ENCODE results near the gene RBM26.

RBM26 gene

DNA sequence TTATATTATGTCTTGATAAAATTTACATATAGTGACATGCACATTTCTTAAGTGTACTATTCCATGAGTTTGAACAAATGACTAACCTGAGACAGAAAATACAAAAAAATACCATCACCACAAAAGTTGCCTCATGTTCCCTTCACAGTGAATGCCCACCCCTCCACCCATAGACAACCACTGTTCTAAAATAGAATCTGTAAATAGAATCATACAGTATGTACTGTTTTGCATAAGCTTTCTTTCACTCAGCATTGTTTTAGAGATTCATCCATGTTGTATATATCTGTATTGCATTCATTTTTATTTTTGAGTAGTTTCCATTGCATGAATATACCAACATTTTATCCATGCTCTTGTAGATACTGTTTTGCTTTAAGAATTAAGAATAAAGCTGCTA is 23.3 kb upstream of the RBM26 start (continued):
- TF ChIP-seq RARB (CRISPR knock-in tag; IDR thresholded peaks at IDR 0.05), result no peak
- no peak for TF ChIP-seq PPARA (CRISPR knock-in tag; IDR thresholded peaks at IDR 0.05; ENCODE audit: borderline replicate concordance)
- TF ChIP-seq ZFP3 (CRISPR knock-in tag; IDR thresholded peaks at IDR 0.05), result no peak
- TF ChIP-seq, protein P1, sequence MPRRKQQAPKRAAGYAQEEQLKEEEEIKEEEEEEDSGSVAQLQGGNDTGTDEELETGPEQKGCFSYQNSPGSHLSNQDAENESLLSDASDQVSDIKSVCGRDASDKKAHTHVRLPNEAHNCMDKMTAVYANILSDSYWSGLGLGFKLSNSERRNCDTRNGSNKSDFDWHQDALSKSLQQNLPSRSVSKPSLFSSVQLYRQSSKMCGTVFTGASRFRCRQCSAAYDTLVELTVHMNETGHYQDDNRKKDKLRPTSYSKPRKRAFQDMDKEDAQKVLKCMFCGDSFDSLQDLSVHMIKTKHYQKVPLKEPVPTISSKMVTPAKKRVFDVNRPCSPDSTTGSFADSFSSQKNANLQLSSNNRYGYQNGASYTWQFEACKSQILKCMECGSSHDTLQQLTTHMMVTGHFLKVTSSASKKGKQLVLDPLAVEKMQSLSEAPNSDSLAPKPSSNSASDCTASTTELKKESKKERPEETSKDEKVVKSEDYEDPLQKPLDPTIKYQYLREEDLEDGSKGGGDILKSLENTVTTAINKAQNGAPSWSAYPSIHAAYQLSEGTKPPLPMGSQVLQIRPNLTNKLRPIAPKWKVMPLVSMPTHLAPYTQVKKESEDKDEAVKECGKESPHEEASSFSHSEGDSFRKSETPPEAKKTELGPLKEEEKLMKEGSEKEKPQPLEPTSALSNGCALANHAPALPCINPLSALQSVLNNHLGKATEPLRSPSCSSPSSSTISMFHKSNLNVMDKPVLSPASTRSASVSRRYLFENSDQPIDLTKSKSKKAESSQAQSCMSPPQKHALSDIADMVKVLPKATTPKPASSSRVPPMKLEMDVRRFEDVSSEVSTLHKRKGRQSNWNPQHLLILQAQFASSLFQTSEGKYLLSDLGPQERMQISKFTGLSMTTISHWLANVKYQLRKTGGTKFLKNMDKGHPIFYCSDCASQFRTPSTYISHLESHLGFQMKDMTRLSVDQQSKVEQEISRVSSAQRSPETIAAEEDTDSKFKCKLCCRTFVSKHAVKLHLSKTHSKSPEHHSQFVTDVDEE (CRISPR knock-in tag; IDR thresholded peaks at IDR 0.05), result no peak

DNA sequence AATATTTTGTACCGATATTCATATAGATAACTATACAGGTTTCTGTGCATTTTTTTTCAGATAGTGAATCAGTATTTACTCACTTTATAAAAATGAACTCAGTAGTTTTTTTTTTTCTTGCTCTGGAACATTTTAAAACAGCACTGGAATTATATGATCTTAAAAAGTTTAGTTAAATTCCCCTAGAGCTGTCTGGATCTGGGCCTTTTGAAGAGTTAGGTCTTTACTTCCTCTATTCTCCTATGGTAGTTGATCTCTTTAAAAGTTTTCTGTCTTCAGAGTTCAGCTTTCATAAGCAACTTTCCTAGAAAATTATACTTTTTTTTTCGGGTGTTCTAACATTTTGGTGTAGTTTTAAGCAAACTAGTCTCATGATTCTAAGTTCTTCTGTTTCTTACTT is 21.8 kb upstream of the RBM26 start:
- no peak for ATAC-seq
- TF ChIP-seq ZNF565 (CRISPR knock-in tag; conservative IDR thresholded peaks at IDR 0.05; ENCODE audit: low read depth), result no peak
- no peak for TF ChIP-seq TCF4 (CRISPR knock-in tag; IDR thresholded peaks at IDR 0.05; ENCODE audit: borderline replicate concordance)

DNA sequence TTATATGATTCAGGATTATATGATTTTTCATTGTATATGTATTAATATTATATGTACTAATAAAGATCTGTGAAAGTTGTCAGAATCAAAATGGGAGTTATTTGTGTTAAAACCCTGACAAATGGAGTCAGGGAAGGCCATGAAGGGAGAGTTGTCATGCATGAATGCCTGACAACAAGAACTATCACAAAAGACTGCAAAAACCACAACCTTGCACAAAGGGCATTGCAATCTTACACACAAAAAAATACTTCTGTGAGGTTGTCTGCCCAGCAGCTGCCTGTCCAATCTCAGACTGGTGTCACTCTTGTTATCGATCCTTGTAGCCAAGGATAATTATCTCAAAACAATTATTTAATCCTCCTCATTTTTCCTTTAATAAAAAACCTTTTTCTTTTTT is 21.2 kb upstream of the RBM26 start:
- ATAC-seq, result no peak
- no peak for TF ChIP-seq ZC3H10 (CRISPR knock-in tag; IDR thresholded peaks at IDR 0.05)
- TF ChIP-seq CSDC2 (CRISPR knock-in tag; IDR thresholded peaks at IDR 0.05), result no peak
- TF ChIP-seq TCF4 (CRISPR knock-in tag; IDR thresholded peaks at IDR 0.05; ENCODE audit: borderline replicate concordance), result no peak
- no peak for TF ChIP-seq ZNF70 (CRISPR knock-in tag; IDR thresholded peaks at IDR 0.05)
- TF ChIP-seq, protein P2, sequence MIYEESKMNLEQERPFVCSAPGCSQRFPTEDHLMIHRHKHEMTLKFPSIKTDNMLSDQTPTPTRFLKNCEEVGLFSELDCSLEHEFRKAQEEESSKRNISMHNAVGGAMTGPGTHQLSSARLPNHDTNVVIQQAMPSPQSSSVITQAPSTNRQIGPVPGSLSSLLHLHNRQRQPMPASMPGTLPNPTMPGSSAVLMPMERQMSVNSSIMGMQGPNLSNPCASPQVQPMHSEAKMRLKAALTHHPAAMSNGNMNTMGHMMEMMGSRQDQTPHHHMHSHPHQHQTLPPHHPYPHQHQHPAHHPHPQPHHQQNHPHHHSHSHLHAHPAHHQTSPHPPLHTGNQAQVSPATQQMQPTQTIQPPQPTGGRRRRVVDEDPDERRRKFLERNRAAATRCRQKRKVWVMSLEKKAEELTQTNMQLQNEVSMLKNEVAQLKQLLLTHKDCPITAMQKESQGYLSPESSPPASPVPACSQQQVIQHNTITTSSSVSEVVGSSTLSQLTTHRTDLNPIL (CRISPR knock-in tag; IDR thresholded peaks at IDR 0.05; ENCODE audit: low read depth), result no peak
- TF ChIP-seq, protein P3, sequence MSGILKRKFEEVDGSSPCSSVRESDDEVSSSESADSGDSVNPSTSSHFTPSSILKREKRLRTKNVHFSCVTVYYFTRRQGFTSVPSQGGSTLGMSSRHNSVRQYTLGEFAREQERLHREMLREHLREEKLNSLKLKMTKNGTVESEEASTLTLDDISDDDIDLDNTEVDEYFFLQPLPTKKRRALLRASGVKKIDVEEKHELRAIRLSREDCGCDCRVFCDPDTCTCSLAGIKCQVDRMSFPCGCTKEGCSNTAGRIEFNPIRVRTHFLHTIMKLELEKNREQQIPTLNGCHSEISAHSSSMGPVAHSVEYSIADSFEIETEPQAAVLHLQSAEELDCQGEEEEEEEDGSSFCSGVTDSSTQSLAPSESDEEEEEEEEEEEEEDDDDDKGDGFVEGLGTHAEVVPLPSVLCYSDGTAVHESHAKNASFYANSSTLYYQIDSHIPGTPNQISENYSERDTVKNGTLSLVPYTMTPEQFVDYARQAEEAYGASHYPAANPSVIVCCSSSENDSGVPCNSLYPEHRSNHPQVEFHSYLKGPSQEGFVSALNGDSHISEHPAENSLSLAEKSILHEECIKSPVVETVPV (CRISPR knock-in tag; IDR thresholded peaks at IDR 0.05), result no peak
- TF ChIP-seq PPARA (CRISPR knock-in tag; IDR thresholded peaks at IDR 0.05; ENCODE audit: borderline replicate concordance), result no peak
- TF ChIP-seq RARB (CRISPR knock-in tag; IDR thresholded peaks at IDR 0.05), result no peak
- no peak for TF ChIP-seq BACH2 (CRISPR knock-in tag; IDR thresholded peaks at IDR 0.05; ENCODE audit: borderline replicate concordance)

DNA sequence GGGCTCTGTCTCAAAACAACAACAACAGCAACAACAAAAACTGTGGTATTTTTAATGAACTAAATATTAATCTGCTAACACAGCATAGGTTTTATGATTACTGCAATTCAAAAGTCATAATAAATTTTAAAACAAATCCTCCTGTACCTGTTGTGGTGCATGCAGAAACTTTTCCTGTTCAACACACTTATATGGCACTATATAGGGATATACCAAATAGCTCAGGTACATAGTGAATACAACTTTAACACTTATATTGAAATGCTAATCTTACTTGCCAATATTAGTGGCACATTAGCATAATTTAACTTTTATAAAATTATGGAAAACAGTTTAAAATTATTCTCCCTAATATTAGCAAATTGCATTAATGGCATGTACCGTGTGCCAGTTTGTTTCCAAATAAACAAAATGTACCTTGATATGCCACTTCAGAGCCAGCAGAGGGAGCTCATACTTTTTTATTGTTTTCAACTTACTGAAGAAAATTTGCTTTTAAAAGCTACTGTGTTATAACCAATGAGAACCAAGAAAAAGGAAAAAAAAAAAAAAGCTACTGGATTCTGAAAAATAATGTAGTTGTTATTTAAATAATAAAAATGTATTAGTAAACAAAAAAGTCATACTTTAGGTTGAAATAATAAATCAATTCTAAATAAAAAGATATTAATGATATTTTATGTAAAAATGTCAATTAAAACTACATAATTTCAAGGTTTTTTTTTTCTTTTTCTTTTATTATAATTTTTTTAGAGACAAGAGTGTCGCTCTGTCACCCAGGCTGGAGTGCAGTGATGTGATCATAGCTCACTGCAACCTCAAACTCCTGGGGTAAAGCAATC is 18.0 kb upstream of the RBM26 start:
- TF ChIP-seq ESRRG (CRISPR knock-in tag; IDR thresholded peaks at IDR 0.05), result no peak
- peak; percentile 78 for ATAC-seq

DNA sequence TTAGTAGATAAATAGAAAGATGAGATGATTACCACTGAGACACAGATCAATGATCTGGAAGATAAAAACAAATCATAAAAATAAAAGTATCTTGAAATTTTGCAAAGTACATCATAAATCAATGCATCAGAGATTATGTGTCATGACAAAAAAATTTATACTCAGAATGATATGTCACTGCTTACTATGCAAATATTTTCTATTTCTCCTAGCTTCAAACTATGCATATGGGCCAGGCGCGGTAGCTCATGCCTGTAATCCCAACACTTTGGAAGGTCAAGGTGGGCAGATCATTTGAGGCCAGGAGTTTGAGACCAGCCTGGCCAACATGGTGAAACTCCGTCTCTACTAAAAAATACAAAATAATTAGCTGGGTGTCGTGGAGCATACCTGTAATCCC is 17.3 kb upstream of the RBM26 start:
- TF ChIP-seq GLIS3 (CRISPR knock-in tag; IDR thresholded peaks at IDR 0.05) (no peak), SNAI2 (CRISPR knock-in tag; IDR thresholded peaks at IDR 0.05) (no peak), ZC3H10 (CRISPR knock-in tag; IDR thresholded peaks at IDR 0.05) (no peak), PPARA (CRISPR knock-in tag; IDR thresholded peaks at IDR 0.05; ENCODE audit: borderline replicate concordance) (no peak), ESRRG (CRISPR knock-in tag; IDR thresholded peaks at IDR 0.05) (no peak), TOX (CRISPR knock-in tag; IDR thresholded peaks at IDR 0.05; ENCODE audit: borderline replicate concordance) (no peak)
- TF ChIP-seq, protein P4, sequence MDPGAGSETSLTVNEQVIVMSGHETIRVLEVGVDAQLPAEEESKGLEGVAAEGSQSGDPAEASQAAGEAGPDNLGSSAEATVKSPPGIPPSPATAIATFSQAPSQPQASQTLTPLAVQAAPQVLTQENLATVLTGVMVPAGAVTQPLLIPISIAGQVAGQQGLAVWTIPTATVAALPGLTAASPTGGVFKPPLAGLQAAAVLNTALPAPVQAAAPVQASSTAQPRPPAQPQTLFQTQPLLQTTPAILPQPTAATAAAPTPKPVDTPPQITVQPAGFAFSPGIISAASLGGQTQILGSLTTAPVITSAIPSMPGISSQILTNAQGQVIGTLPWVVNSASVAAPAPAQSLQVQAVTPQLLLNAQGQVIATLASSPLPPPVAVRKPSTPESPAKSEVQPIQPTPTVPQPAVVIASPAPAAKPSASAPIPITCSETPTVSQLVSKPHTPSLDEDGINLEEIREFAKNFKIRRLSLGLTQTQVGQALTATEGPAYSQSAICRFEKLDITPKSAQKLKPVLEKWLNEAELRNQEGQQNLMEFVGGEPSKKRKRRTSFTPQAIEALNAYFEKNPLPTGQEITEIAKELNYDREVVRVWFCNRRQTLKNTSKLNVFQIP (CRISPR knock-in tag; IDR thresholded peaks at IDR 0.05; ENCODE audit: borderline replicate concordance, low read depth), result no peak
- no peak for ATAC-seq

DNA sequence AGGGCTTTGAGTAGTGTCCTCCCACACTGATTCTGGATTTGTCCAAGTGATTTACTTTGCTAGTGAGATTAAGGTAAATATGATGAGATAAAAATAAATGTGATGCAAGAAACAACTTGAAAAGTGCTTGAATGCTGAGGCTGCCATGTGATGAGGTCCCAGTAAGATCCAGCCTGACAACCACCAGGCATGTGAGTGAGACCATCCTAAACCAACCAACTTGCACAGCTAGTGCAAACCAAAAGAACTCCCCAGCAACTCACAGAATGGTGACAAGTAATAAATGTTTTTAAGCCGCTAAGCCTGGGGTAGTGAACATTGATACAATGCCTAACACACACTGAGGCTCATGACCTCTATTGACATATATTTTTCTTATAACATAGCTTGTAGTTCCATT is 13.3 kb upstream of the RBM26 start:
- no peak for ATAC-seq
- TF ChIP-seq, protein P2 (CRISPR knock-in tag; IDR thresholded peaks at IDR 0.05; ENCODE audit: low read depth), result no peak
- no peak for TF ChIP-seq TCF4 (CRISPR knock-in tag; IDR thresholded peaks at IDR 0.05; ENCODE audit: borderline replicate concordance)
- no peak for TF ChIP-seq ISL1 (CRISPR knock-in tag; IDR thresholded peaks at IDR 0.05)
- no peak for TF ChIP-seq ZFP30 (CRISPR knock-in tag; IDR thresholded peaks at IDR 0.05)
- TF ChIP-seq, protein P3 (CRISPR knock-in tag; IDR thresholded peaks at IDR 0.05), result no peak
- no peak for TF ChIP-seq GLIS3 (CRISPR knock-in tag; IDR thresholded peaks at IDR 0.05)
- TF ChIP-seq, protein P5, sequence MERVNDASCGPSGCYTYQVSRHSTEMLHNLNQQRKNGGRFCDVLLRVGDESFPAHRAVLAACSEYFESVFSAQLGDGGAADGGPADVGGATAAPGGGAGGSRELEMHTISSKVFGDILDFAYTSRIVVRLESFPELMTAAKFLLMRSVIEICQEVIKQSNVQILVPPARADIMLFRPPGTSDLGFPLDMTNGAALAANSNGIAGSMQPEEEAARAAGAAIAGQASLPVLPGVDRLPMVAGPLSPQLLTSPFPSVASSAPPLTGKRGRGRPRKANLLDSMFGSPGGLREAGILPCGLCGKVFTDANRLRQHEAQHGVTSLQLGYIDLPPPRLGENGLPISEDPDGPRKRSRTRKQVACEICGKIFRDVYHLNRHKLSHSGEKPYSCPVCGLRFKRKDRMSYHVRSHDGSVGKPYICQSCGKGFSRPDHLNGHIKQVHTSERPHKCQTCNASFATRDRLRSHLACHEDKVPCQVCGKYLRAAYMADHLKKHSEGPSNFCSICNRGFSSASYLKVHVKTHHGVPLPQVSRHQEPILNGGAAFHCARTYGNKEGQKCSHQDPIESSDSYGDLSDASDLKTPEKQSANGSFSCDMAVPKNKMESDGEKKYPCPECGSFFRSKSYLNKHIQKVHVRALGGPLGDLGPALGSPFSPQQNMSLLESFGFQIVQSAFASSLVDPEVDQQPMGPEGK (CRISPR knock-in tag; IDR thresholded peaks at IDR 0.05; ENCODE audit: borderline replicate concordance), result no peak
